Measurements from ENCODE around the gene CTNNA2.

CTNNA2 gene

GRCh38 chr2:79714283-79714682, 201.4 kb downstream of the CTNNA2 start:
- DNase-seq: no peak

GRCh38 chr2:79715338-79715737, 202.5 kb downstream of the CTNNA2 start:
- DNase-seq: no peak

DNA sequence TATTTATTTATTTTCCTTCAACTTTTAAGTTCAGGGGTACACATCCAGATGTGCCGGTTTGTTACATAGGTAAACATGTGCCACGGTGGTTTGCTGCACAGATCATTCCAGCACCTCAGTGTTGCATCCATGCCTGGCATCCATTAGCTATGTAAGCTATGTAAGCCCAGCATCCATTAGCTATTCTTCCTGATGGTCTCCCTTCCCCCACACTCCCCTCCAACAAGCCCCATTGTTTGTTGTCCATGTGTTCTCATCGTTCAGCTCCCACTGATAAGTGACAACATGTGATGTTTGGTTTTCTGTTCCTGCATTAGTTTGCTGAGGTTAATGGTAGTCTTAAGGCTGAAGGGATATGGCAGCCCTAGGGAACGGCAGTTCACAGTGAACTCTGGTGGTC, 203.4 kb downstream of the CTNNA2 start:
- DNase-seq: no peak

GRCh38 chr2:79717364-79718007, 204.6 kb downstream of the CTNNA2 start:
- no peak for DNase-seq

GRCh38 chr2:79721061-79721460, 208.2 kb downstream of the CTNNA2 start:
- DNase-seq: no peak

- DNase-seq: no peak
These were observed 209.1 kb downstream of the CTNNA2 start for GRCh38 chr2:79721966-79722365.

GRCh38 chr2:79723830-79724229, 211.0 kb downstream of the CTNNA2 start:
- DNase-seq: no peak

- no peak for DNase-seq
These were observed 216.7 kb downstream of the CTNNA2 start for GRCh38 chr2:79729532-79729931.

DNA sequence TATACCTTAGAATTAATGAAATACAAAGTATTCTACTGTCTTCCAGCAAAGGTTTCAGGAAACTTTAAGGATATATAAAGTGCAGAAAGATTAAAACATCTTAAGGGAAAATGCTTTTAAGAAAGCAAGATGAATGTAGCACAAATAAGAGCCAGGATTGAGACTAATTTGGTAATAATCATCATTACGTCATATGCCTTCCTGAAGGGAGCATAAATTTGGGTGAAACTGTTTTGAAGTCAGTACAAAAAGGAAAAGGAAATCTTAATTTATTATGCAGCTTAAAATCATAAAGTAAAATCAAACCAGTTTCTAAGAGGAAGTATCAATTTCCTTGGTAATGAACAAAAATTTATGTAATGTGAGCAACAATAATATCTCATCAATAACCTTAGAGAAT, 221.7 kb downstream of the CTNNA2 start:
- no peak for DNase-seq

GRCh38 chr2:79740879-79741443, 228.1 kb downstream of the CTNNA2 start:
- no peak for DNase-seq

DNA sequence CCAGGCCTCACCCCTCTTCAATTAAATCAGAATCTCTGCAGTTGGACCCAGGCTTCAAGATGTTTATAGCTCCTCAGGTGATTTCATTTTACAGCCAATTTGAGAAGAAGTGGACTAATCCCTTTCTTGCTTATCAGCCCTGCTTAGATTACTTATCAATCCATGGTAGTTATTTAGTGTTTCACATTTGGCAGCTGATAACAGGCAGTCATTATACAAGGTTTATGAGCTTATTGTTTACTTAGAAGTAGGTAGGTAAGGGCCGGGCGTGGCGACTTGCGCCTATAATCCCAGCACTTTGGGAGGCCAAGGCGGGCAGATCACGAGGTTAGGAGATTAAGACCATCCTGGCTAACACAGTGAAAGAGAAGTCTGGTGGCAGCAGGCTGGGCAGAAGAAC, 237.5 kb downstream of the CTNNA2 start:
- no peak for DNase-seq

GRCh38 chr2:79757526-79757925, 244.7 kb downstream of the CTNNA2 start:
- no peak for DNase-seq

DNA sequence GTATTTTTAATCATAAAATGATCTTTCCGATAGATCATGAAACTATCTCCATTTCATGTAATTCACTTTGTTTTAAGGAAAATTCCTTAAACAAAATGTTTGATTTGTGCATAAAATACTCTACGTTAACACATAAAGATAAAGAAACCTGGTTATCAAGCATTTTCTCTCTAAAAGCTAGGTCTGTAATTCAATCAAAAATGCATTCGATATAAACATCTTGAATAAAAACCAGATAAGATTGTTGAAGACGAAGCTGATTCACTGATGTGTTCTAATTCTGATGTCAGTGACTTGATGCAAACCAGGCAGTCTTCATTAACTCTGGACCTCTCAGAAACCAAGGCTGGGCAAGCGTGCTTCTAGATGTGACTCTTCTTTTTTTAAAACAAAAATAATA, 245.2 kb downstream of the CTNNA2 start:
- no peak for DNase-seq

GRCh38 chr2:79758749-79759282, 246.0 kb downstream of the CTNNA2 start:
- DNase-seq: no peak

DNA sequence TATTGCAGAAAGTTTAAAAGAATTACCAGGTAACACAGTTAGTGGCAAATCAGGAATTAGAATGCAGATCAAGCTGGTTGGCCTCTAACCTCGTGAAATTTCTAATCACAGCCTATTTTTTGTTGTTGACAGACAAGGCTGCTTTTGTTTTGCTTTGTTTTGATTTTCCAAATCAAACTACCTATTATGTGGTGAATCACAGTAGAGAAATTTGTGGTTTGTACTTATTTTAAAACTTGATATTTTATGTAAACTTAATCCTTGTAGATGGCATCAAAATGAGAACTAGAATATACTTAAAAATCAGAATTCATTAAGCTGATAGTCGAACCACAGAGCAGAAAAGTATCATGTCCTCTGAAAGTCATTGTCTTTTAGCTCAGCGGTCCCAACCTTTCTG, 258.1 kb downstream of the CTNNA2 start:
- no peak for DNase-seq

DNA sequence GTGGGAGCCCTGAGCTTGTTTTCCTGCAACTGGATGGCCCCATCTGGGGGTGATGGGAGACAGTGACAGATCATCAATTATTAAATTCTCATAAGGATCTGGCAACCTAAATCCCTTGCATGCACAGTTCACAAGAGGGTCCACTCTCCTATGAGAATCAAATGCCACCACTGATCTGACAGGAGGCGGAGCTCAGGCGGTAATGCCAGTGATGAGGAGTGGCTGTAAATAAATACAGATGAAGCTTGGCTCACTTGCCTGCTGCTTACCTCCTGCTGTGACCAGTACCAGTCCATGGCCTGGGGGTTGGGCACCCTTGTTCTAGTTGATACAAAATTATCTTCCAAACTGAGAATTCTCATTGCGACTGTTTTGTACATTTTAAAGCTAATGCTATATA, 258.6 kb downstream of the CTNNA2 start:
- no peak for DNase-seq

- no peak for DNase-seq
These were observed 261.2 kb downstream of the CTNNA2 start for GRCh38 chr2:79774016-79774415.

GRCh38 chr2:79776461-79776860, 263.6 kb downstream of the CTNNA2 start:
- no peak for DNase-seq

GRCh38 chr2:79780781-79781180, 267.9 kb downstream of the CTNNA2 start:
- DNase-seq: no peak

DNA sequence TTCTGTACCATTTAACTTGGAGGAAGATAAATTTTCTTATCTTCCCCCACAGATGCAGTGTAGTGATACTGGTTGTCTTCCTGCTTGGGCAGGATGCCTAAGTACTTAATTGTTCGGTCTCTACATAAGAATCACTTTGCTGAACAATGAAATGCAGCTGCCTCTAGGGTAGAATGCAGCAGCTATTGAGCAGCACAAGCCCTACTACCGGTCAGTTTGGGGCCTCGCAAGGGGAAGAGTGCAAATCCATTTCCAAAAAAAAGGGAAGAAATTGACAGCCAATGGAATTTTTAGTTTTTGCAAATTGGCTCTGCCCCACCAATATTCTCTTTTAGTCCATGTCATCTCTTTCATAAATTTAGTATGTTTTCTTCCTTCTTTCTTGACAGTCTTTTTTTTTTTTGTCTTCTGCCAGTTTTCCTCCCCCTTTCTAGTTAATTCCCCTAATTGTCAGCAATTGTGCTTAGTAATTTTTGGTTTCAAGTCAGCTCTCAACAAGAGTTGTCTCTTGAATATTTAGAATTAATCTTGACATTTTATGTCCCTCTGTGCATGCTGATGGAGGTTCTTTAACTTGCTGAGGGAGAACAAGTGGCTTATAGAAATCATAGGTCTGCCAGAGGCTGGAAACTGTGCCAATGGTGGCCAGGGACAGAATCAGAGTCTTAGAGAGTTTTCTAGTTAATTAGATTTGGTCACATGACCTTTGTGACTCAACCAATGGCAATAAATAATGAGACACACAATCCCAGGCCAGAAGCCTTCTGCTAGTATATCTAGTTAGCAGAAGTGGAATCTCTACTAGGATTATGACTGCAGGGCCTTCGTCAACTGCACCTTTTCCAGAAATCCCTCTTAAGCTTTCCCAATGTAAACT, 270.0 kb downstream of the CTNNA2 start:
- DNase-seq: no peak

- no peak for DNase-seq
These were observed 276.3 kb downstream of the CTNNA2 start for GRCh38 chr2:79788952-79789651.

- no peak for DNase-seq
These were observed 277.0 kb downstream of the CTNNA2 start for GRCh38 chr2:79789811-79790210.

DNA sequence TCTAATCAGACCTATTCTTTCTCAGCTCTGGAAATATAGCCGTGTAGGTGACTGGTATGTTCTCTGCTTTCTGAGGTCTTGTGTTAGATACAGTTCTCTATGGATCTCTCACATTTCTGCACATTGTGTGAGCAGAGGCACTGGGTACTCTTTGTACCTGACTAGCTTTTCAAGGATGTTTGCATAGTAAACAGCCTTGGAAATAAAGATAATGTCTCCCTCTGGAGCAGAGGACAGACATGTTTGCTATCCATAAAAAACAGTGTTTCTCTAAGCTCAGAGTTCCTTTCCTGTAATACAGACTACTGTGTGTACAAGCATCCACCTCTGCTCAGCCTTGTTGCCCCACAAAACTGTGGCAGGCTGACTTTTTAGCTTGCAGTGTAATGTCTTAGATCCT, 279.2 kb downstream of the CTNNA2 start:
- DNase-seq: no peak
